Stimulated activated memory B cell treated with anti-CD40 and anti-IgM and Interleukin-4, amounts not matched to agents 10 μg/mL and 1 μg/mL and 100 μg/mL, for 72 hours (primary cell): Measurements from ENCODE around the gene NRP1.
A peak's percentile ranks its signal among the peaks of the same experiment; 100 is the strongest.

ENCODE experiments used
- ATAC-seq: fragments of 150-1000 bp; cut with Tn5 transposase; 2 replicates; pipeline ENCODE4 v1.10.0; 2021
- H3K27ac Mint-ChIP-seq: one replicate; pipeline ENCODE4 v1.8.0; 2022; ENCODE audit warnings: mild to moderate bottlenecking, mixed read lengths
- H3K27me3 Mint-ChIP-seq: one replicate; pipeline ENCODE4 v1.8.0; 2022; ENCODE audit warnings: mixed read lengths
- H3K36me3 Mint-ChIP-seq: one replicate; pipeline ENCODE4 v1.8.0; 2022; ENCODE audit warnings: mixed read lengths
- H3K4me1 Mint-ChIP-seq: one replicate; pipeline ENCODE4 v1.8.0; 2022; ENCODE audit warnings: mixed read lengths
- H3K4me3 Mint-ChIP-seq: one replicate; pipeline ENCODE4 v1.8.0; 2022; ENCODE audit warnings: mild to moderate bottlenecking, moderate library complexity, mixed read lengths
- H3K9me3 Mint-ChIP-seq: one replicate; pipeline ENCODE4 v1.8.0; 2022; ENCODE audit warnings: mixed read lengths

Gene NRP1

DNA sequence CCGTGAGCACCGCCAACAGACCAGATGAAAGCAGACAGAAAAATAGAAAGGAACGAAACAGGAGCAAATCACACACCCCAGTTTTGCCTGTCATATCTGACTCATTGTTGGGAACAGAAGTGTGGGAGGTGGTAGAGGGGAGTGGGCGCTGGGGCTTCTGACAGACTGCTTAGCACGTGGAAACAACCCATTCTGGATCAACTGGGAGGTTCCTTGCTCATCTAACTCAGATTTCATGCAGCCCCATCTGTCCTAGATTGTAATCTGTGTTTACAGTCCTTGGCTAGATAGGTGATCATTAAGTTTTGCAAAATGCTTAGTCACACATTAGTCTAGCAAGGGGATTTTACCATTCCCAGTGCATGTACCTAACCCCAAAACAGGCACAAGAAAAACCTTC is 154.1 kb downstream of the NRP1 start:
- no peaks in the 10 kb centered on the region for H3K9me3 Mint-ChIP-seq
- H3K27me3 Mint-ChIP-seq, result peaks cover 17% of the 10 kb centered on the region
- H3K4me1 Mint-ChIP-seq, result no peaks in the 10 kb centered on the region
- no peak overlapping the region for H3K4me3 Mint-ChIP-seq
- no peak overlapping the region for H3K27ac Mint-ChIP-seq
- ATAC-seq, result no peak
- H3K36me3 Mint-ChIP-seq, result no peaks in the 10 kb centered on the region

DNA sequence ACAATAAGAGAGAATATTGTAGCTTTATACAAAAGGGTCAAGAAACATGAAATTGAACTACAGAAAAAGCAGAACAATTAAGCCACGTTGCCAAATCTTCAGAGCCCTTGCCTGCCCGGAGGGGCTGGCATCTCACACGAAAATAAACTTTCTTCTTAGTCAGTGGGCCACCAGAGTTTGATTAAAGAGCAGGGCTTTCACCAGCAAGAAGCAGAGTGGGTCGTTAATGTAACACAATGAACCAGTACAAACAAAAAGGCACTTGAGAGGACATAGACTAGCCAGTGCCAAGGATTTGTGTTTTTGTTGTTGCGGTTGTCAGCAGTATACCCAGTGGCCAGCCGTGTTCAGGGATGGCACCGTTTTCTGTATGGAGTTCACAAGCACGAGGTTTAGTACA is 155.4 kb downstream of the NRP1 start:
- Mint-ChIP-seq H3K4me3 (no peak overlapping the region), H3K4me1 (no peaks in the 10 kb centered on the region)

DNA sequence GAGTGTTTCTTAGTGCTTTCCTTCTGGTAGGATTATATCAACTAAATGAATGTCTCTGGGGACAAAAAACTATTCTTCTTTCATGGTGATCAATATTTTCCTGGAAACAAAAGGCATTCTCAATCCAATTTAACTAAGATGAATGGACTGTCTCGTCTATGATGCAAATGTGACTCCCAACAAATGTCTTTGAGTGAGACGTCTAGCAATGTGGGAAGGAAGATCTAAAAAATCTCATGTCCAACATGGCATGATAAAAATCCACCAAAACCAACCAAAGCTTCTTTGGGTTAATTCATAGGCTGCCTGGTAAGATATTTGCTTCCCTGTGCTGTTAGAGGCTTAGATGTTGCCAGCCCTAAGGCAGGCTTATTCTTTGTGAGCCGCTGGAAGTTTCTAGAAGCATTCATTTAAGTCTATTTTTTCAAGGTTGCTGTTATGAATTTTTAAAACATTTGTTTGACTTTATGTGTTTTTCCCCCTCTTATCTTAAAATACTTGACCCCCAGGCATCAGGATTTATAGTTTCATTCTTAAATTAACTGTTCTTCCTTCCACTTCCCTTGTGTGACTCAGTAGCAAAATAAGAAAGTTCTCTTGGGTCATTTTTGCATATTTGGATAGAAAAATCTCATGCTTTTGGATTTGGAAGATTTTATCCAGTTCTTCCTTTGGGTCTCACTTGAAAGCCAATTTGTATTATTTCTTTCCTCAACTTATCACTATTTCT is 156.3 kb downstream of the NRP1 start:
- ATAC-seq, result no peak
- H3K36me3 Mint-ChIP-seq, result no peaks in the 10 kb centered on the region
- no peaks in the 10 kb centered on the region for H3K9me3 Mint-ChIP-seq
- H3K27me3 Mint-ChIP-seq, result peaks cover 17% of the 10 kb centered on the region
- H3K27ac Mint-ChIP-seq, result no peak overlapping the region
- no peak overlapping the region for H3K4me3 Mint-ChIP-seq
- no peaks in the 10 kb centered on the region for H3K4me1 Mint-ChIP-seq

More for the DNA sequence above, 155.4 kb downstream of the NRP1 start:
- no peak for ATAC-seq
- Mint-ChIP-seq H3K27me3 (peaks cover 17% of the 10 kb centered on the region), H3K36me3 (no peaks in the 10 kb centered on the region), H3K27ac (no peak overlapping the region), H3K9me3 (no peaks in the 10 kb centered on the region)

DNA sequence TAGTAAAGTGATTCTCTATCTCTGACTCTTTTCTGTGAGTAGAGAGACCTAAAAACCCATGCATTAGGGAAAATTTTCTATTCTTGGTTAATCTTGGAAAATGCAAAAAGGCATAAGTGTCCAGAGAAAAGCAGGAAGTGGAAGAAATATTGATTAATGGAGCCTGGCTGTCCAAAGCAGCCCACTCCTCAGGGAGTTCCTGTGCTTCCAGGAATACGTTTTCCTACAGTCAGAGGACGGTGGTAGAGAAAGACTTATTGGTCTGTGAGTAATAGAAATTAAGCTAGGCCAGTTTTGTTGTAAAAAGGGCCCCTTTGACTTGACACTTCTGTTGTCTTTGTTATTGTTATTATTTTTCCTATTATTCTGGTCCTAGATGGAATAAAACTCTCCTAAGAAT is 157.8 kb downstream of the NRP1 start:
- Mint-ChIP-seq H3K27ac (no peak overlapping the region), H3K27me3 (peaks cover 26% of the 10 kb centered on the region), H3K4me3 (no peak overlapping the region), H3K36me3 (no peaks in the 10 kb centered on the region), H3K4me1 (no peaks in the 10 kb centered on the region), H3K9me3 (no peaks in the 10 kb centered on the region)
- no peak for ATAC-seq

DNA sequence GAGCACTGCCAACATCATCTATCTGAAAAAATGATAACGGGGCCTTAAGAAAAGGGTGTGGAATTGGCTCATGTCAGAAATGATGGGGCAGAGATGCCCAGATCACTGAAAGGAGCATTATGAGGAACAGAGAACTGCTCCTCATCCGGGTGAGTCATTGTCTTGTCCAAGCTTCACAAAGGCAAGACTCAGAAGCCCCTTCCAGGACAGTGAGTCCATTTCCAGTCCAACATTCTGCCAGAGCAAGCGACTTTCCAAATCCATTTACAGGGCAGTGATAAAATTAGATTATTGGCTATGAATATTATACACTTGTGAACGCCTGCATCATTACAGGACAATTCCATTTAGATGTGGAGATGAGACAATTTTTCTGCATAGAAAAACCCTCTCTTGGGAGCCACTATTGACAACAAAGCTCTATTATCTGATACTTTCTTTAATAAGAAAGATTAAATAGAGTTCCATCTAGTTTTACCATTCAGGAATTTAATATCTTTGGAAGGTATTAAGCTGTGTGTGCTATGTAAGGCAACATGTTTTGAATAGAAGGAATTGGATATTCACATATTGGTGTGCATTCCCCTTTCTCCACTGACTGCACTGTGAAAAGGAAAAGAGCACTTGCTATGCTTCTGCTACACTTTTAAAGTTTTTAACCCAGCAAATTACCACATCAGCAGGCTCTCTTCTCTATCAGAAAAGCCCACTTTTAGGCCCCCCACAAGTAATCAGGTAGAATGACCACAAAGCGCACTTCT is 159.6 kb downstream of the NRP1 start:
- Mint-ChIP-seq H3K9me3 (no peaks in the 10 kb centered on the region), H3K27me3 (peaks cover 26% of the 10 kb centered on the region), H3K27ac (no peak overlapping the region), H3K36me3 (no peaks in the 10 kb centered on the region), H3K4me1 (no peaks in the 10 kb centered on the region), H3K4me3 (no peak overlapping the region)
- no peak for ATAC-seq

DNA sequence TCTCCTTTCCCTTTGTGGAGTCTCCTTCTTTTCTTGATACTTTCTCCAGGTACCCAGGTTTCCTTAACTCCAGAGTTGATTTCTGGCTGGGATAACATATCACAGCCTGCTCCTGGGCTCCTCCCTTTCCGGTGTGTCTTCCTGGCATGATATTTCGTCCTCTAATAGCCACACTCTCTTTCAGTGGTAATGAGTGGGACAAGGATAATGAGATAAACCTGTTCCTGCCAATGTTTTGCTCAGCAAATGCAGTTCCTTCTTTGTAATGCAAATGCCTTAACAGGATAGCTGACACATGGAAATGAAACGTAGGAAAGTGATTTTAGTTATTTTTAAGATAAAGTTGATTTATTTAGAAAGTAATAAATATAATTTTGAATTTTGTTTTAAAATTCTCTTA is 168.6 kb downstream of the NRP1 start:
- H3K27ac Mint-ChIP-seq, result no peak overlapping the region
- H3K4me1 Mint-ChIP-seq, result no peaks in the 10 kb centered on the region
- no peak overlapping the region for H3K4me3 Mint-ChIP-seq

DNA sequence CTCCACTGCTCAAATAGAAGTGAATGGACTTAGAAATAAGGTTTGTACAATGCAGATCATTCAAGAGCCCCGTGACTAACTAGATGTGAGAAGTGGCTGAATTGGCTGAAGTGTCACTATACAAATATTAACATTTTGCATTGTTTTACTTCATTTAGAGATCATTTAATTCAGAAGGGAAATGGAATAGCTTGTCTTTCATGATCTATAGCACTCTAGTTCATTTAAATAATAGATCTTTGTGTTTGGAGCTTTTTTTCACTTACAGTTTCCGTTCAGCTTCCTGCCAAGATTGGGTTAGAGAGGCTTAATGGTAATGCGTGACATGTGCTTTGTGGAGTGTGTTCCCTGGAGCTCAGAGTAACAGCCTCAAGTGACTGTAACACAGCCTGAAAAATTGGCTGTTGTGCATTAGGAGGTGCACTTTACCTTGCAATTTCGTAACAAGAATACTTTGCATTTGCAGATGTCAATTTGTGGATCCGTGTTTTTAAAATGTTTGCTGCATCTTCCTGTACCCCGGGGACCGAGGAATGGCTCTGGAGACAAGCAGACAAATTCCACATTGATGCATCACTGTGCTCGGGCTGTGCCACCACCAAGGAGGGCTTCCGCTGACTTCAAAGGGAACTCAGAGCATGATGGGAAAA is 170.3 kb downstream of the NRP1 start:
- no peaks in the 10 kb centered on the region for H3K4me1 Mint-ChIP-seq
- H3K9me3 Mint-ChIP-seq, result no peaks in the 10 kb centered on the region
- H3K36me3 Mint-ChIP-seq, result no peaks in the 10 kb centered on the region
- no peak overlapping the region for H3K4me3 Mint-ChIP-seq
- no peak overlapping the region for H3K27ac Mint-ChIP-seq
- no peaks in the 10 kb centered on the region for H3K27me3 Mint-ChIP-seq
- no peak for ATAC-seq

More for the DNA sequence above, 168.6 kb downstream of the NRP1 start:
- H3K36me3 Mint-ChIP-seq, result no peaks in the 10 kb centered on the region
- ATAC-seq, result no peak
- no peaks in the 10 kb centered on the region for H3K9me3 Mint-ChIP-seq
- no peaks in the 10 kb centered on the region for H3K27me3 Mint-ChIP-seq

DNA sequence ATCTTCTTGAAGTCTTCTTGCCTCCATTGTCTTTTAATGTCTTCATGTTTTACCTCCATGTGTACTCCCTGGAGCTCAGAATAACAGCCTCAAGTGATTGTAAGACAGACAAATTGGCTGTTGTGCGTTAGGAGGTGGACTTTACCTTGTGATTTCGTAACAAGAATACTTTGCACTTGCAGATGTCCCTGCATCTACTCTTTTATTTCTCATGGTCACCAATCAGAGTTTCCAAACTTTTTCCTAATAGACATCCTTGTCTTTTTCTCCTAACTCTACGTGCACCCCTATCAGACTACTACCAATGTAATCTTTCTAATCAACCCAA is 172.3 kb downstream of the NRP1 start:
- no peaks in the 10 kb centered on the region for H3K9me3 Mint-ChIP-seq
- no peaks in the 10 kb centered on the region for H3K36me3 Mint-ChIP-seq
- no peaks in the 10 kb centered on the region for H3K4me1 Mint-ChIP-seq
- no peak overlapping the region for H3K27ac Mint-ChIP-seq
- H3K27me3 Mint-ChIP-seq, result no peaks in the 10 kb centered on the region
- ATAC-seq, result no peak
- no peak overlapping the region for H3K4me3 Mint-ChIP-seq

DNA sequence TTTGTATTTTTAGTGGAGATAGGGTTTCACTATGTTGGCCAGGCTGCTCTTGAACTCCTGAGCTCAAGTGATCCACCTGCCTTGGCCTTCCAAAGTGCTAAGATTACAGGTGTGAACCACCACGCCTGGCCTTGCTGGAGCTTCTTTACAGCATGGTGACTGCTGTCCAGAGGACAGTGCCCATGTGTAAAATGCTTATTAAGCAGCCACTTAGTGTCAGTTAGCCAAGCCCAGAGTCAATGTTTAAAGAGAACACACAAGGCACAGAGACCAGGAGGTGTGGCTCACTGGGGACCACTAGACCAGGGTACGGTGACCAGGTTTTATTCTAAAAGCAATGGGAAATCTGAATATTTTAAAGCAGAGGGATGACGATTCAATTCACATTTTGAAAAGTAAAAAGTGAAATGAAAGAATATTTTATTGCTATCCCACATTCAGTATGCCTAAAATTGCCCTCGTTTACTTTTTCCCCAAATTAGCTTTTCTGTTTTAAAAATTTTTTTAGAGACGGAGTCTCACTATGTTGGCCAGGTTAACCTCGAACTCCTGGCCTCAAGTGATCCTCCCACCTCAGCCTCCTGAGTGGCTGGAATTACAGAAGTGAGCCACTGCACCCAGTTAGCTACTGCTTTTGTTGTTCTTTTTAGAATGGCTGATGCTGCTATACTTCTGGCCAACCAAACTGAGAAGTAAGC is 172.8 kb downstream of the NRP1 start:
- ATAC-seq, result no peak
- Mint-ChIP-seq H3K4me3 (no peak overlapping the region), H3K9me3 (no peaks in the 10 kb centered on the region), H3K27me3 (no peaks in the 10 kb centered on the region), H3K36me3 (no peaks in the 10 kb centered on the region), H3K27ac (no peak overlapping the region), H3K4me1 (no peaks in the 10 kb centered on the region)

DNA sequence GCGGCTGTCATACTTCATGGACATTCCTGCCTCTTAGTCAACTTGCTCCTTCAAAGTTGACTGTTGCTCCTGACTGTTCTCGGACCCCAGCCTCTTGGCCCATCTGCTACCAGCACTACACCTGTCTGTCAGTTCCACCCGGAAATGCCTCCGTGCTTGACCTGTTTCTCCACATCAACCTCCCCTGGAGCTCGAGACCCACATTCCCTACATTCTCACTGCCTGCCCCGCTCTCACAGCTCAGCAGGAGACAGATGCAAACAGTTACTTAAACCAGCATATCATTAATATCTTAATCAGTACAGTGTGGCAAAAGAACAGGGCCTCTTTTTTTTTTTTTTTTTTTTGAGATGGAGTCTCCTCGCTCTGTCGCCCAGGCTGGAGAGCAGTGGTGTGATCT is 174.3 kb downstream of the NRP1 start:
- H3K9me3 Mint-ChIP-seq, result no peaks in the 10 kb centered on the region
- no peak overlapping the region for H3K27ac Mint-ChIP-seq
- H3K4me3 Mint-ChIP-seq, result no peak overlapping the region
- H3K27me3 Mint-ChIP-seq, result no peaks in the 10 kb centered on the region
- H3K36me3 Mint-ChIP-seq, result no peaks in the 10 kb centered on the region
- no peak for ATAC-seq
- peaks cover 8% of the 10 kb centered on the region for H3K4me1 Mint-ChIP-seq

DNA sequence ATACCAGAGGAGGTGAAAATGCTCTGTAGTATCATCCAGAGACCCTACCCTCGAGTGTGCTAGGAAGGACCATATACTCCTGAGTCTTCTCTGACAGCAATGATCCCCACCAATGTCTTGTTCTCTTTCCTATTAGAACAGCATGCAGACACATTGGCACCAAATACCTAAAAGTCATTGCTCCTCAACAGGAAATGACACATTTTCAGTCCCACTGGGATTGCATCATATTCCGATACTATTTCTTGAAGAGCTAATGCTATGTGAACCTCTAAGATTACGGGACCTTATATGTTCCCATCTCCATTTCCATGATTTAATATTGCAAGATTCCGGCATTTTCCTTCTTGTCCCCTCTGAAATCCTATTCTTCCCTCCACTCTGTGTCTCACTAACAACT is 177.4 kb downstream of the NRP1 start:
- no peaks in the 10 kb centered on the region for H3K27me3 Mint-ChIP-seq
- no peak for ATAC-seq
- H3K9me3 Mint-ChIP-seq, result no peaks in the 10 kb centered on the region
- no peak overlapping the region for H3K4me3 Mint-ChIP-seq
- peaks cover 32% of the 10 kb centered on the region for H3K4me1 Mint-ChIP-seq
- no peak overlapping the region for H3K27ac Mint-ChIP-seq
- no peaks in the 10 kb centered on the region for H3K36me3 Mint-ChIP-seq

DNA sequence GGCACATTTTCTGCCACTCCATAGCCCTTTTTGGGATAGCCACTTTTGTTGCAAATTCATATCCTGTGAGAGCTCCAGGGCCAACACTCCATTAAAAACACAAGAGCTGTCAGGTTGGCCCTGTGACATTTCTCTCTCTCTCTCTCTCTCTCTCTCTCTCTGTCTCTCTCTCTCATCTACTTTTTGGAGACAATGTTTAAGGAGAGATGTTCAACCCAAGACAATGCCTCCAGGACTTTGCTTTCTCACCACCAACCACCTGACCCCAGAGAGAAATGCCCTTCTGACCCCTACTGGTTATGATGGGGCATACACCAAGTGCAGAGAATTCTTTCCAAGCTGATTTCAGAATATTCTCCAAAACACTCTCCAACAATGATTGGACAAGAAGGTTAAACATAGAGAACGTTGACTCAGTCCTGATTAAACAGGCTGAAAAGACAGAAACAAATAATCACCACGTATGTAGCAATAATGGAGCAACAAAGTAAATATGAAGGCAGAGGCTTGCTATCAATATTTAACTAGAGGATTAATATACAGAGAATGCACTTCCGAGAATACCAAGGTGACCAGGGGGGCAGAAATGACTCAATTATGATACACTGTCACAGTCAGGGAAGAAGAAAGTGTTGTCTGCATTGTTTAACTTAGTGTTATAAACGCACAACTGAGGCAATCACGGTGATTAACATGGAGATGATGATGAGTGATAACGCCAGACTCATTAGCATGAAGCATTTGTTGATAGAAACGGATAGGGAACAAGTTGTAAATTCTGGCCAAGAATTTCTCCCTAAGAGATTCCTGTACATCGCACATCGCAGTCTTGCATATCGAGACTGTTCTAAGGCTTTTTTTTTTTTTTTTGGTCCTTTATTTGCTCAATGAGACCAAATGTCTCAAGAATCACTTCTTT is 178.5 kb downstream of the NRP1 start:
- Mint-ChIP-seq H3K36me3 (no peaks in the 10 kb centered on the region), H3K27ac (no peak overlapping the region), H3K27me3 (no peaks in the 10 kb centered on the region), H3K4me1 (peaks cover 40% of the 10 kb centered on the region), H3K4me3 (no peak overlapping the region), H3K9me3 (no peaks in the 10 kb centered on the region)
- ATAC-seq, result peak; percentile 64

DNA sequence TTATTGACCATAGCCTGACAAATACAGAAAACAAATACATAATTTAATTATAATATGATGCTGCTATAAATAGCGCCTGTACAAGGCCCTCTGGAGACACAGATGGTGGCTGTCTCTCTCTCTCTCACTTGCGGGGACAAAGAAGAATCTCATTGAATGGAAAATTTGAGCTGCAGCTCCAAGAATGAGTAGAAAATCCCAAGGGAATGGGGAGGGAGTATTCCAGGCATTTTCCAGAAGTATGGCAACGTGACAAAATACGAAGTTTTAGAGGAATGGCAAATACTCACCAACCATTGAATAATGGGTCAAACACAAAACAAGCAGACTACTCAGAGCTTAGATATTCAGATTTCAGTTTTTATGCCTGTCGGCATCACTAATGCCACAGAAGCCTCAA is 179.9 kb downstream of the NRP1 start:
- no peak for ATAC-seq
- no peaks in the 10 kb centered on the region for H3K9me3 Mint-ChIP-seq
- H3K27ac Mint-ChIP-seq, result peak overlapping the region; percentile 86
- H3K4me1 Mint-ChIP-seq, result peaks cover 52% of the 10 kb centered on the region
- no peaks in the 10 kb centered on the region for H3K36me3 Mint-ChIP-seq
- H3K27me3 Mint-ChIP-seq, result no peaks in the 10 kb centered on the region
- H3K4me3 Mint-ChIP-seq, result no peak overlapping the region

DNA sequence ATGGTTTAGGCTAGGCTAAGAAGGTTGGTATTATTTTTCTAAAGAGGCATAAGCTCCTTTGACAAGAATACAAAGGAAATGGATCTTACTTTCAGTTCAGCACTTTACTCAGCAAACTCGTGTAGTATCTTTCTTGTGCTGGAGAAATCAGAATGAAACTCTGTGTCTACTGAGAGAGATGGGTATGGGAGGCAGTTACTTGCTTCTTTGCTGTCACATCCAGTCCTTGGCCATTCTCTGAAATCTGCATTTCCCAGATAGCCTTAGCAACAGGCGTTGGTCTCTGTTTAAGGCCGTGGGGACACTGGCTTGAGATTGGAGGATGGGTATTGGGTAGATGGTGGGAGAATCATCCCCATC is 180.5 kb downstream of the NRP1 start:
- no peak for ATAC-seq
- Mint-ChIP-seq H3K4me1 (peaks cover 52% of the 10 kb centered on the region), H3K9me3 (no peaks in the 10 kb centered on the region), H3K4me3 (peak overlapping the region; percentile 59), H3K27me3 (no peaks in the 10 kb centered on the region), H3K27ac (peak overlapping the region; percentile 86), H3K36me3 (no peaks in the 10 kb centered on the region)
